K562 (cell line): Measurements from ENCODE around the gene SSU72. TPM values are rescaled to one million over a fixed set of nuclear protein-coding genes. Genes with fewer than 3 reads are reported as not detected.

Experiments
- CBX5 ChIP-seq: IDR thresholded peaks from 2 replicates; pipeline ENCODE4 v1.6.1; 2014; ENCODE audit warnings: low read depth, borderline replicate concordance
- DNMT1 ChIP-seq: fragments of 450-650 bp; IDR thresholded peaks from 2 replicates; pipeline ENCODE4 v1.6.1; 2016; ENCODE audit warnings: antibody characterized with exemption, mild to moderate bottlenecking
- DPF2 ChIP-seq: fragments of 450-650 bp; IDR thresholded peaks from 2 replicates; pipeline ENCODE4 v1.6.1; 2016
- ELF4 ChIP-seq: fragments of 450-650 bp; formaldehyde crosslinking; IDR thresholded peaks from 2 replicates; pipeline ENCODE4 v1.4.0; 2022; ENCODE audit warnings: missing genetic modification characterization
- GTF2A2 ChIP-seq: IDR thresholded peaks from 2 replicates; pipeline ENCODE4 v1.6.1; 2016; ENCODE audit warnings: mild to moderate bottlenecking, missing genetic modification characterization, missing compliant biosample characterization
- MBD1 ChIP-seq: fragments of 250-450 bp; sonication (Bioruptor Pico); IDR thresholded peaks from 2 replicates; pipeline ENCODE4 v1.8.0; 2022; ENCODE audit warnings: inconsistent platforms
- ZNF707 ChIP-seq: fragments of 250-450 bp; sonication (Bioruptor Pico); conservative IDR thresholded peaks from 2 replicates; pipeline ENCODE4 v1.8.0; 2022; ENCODE audit warnings: inconsistent platforms, mild to moderate bottlenecking, moderate library complexity
- ZNF77 ChIP-seq: fragments of 250-450 bp; sonication (Bioruptor Pico); IDR thresholded peaks from 2 replicates; pipeline ENCODE4 v1.5.0; 2020
- polyA plus RNA-seq, 8 experiments: library from polyadenylated mRNA; depleted of rRNA in 4 of 8; stranded (reverse) in 5 of 8; unstranded in 3 of 8; fragments of >200 nt; fragmentation: Nextera tagmentation in 2 of 8; fragmentation: Illumina TruSeq in 1 of 8; extraction: Ambion mirVana in 2 of 8; extraction: Trizol in 1 of 8; gene quantifications; 2 replicates each; pipeline versions ENCODE4 v1.2.1 to v1.2.3, GENCODE V29; 2011 to 2014; ENCODE audit warnings: inconsistent platforms in 1 of 8, missing spikeins in 1 of 8
- total RNA-seq, 7 experiments: library from RNA; depleted of rRNA in 6 of 7; stranded (reverse); fragments of >200 nt in 6 of 7; fragmentation: Illumina TruSeq in 2 of 7; extraction: Trizol in 2 of 7; gene quantifications; 2 replicates each; pipeline versions ENCODE4 v1.2.1 to v1.2.3, GENCODE V29; 2011 to 2021; ENCODE audit warnings: low replicate concordance in 1 of 7
- TF ChIP-seq, protein P1 (sequence below): sonication (generic); formaldehyde crosslinking; IDR thresholded peaks from 2 replicates; pipeline ENCODE4 v1.8.0; 2023; ENCODE audit warnings: mild to moderate bottlenecking, missing genetic modification reagents
- TF ChIP-seq, protein P2 (sequence below): sonication (generic); formaldehyde crosslinking; IDR thresholded peaks from 2 replicates; pipeline ENCODE4 v1.8.1; 2022; ENCODE audit warnings: missing genetic modification reagents
- TF ChIP-seq, protein P3 (sequence below): sonication (generic); formaldehyde crosslinking; IDR thresholded peaks from 2 replicates; pipeline ENCODE4 v1.8.0; 2022; ENCODE audit warnings: mild to moderate bottlenecking, missing genetic modification reagents
- TF ChIP-seq, protein P4 (sequence below): fragments of 450-650 bp; IDR thresholded peaks from 2 replicates; pipeline ENCODE4 v1.7.1; 2018; ENCODE audit warnings: mild to moderate bottlenecking, low read depth; ENCODE audit not compliant: partially characterized antibody
- TF ChIP-seq, protein P5 (sequence below): fragments of 450-650 bp; formaldehyde crosslinking; IDR thresholded peaks from 2 replicates; pipeline ENCODE4 v1.4.0; 2020; ENCODE audit warnings: mild to moderate bottlenecking

The SSU72 gene
- total and polyA plus RNA-seq, 9 of the 15 experiments (the other 6 are each of a cell fraction or from before 2014, with no cell fraction given): 70.8 to 201 (median 94.6) TPM

DNA sequence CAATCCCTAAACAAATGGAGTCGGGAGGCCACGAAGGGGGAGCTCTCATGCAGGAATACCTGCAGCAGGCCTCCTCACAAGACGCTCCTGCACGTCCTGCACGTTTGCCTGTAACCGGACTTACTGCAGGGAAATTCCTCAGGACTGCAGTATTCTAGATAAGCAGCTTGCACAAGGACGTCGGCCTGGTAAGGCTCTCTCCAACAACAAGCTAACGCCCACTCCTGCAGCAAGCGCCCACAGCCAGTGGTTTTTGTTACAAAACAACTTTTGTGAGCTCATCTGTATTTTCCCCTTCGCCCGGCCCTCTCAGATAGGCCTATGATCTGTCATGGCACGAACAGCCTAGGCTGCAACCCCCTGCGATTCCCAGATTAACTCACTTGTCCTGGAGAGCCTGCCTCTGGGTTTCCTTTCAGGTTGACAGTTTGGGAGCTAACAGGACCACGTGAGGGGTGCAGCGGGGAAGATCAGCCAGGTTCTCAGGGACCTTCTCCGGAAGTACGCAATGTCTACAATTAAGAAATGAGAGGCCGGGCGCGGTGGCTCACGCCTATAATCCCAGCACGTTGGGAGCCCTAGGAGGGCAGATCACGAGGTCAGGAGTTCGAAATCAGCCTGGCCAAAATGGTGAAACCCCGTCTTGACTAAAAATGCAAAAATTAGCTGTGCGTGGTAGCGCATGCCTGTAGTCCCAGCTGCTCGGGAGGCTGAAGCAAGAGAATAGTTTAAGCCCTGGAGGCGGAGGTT is 39.7 kb upstream of the SSU72 start (continued):
- TF ChIP-seq, protein P1, sequence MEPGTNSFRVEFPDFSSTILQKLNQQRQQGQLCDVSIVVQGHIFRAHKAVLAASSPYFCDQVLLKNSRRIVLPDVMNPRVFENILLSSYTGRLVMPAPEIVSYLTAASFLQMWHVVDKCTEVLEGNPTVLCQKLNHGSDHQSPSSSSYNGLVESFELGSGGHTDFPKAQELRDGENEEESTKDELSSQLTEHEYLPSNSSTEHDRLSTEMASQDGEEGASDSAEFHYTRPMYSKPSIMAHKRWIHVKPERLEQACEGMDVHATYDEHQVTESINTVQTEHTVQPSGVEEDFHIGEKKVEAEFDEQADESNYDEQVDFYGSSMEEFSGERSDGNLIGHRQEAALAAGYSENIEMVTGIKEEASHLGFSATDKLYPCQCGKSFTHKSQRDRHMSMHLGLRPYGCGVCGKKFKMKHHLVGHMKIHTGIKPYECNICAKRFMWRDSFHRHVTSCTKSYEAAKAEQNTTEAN (CRISPR knock-in tag): no peak
- TF ChIP-seq, protein P2, sequence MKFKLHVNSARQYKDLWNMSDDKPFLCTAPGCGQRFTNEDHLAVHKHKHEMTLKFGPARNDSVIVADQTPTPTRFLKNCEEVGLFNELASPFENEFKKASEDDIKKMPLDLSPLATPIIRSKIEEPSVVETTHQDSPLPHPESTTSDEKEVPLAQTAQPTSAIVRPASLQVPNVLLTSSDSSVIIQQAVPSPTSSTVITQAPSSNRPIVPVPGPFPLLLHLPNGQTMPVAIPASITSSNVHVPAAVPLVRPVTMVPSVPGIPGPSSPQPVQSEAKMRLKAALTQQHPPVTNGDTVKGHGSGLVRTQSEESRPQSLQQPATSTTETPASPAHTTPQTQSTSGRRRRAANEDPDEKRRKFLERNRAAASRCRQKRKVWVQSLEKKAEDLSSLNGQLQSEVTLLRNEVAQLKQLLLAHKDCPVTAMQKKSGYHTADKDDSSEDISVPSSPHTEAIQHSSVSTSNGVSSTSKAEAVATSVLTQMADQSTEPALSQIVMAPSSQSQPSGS (CRISPR knock-in tag): no peak
- TF ChIP-seq, protein P3, sequence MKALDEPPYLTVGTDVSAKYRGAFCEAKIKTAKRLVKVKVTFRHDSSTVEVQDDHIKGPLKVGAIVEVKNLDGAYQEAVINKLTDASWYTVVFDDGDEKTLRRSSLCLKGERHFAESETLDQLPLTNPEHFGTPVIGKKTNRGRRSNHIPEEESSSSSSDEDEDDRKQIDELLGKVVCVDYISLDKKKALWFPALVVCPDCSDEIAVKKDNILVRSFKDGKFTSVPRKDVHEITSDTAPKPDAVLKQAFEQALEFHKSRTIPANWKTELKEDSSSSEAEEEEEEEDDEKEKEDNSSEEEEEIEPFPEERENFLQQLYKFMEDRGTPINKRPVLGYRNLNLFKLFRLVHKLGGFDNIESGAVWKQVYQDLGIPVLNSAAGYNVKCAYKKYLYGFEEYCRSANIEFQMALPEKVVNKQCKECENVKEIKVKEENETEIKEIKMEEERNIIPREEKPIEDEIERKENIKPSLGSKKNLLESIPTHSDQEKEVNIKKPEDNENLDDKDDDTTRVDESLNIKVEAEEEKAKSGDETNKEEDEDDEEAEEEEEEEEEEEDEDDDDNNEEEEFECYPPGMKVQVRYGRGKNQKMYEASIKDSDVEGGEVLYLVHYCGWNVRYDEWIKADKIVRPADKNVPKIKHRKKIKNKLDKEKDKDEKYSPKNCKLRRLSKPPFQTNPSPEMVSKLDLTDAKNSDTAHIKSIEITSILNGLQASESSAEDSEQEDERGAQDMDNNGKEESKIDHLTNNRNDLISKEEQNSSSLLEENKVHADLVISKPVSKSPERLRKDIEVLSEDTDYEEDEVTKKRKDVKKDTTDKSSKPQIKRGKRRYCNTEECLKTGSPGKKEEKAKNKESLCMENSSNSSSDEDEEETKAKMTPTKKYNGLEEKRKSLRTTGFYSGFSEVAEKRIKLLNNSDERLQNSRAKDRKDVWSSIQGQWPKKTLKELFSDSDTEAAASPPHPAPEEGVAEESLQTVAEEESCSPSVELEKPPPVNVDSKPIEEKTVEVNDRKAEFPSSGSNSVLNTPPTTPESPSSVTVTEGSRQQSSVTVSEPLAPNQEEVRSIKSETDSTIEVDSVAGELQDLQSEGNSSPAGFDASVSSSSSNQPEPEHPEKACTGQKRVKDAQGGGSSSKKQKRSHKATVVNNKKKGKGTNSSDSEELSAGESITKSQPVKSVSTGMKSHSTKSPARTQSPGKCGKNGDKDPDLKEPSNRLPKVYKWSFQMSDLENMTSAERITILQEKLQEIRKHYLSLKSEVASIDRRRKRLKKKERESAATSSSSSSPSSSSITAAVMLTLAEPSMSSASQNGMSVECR (CRISPR knock-in tag): no peak; the same call in 1 of the 2 replicates
- TF ChIP-seq, protein P4, sequence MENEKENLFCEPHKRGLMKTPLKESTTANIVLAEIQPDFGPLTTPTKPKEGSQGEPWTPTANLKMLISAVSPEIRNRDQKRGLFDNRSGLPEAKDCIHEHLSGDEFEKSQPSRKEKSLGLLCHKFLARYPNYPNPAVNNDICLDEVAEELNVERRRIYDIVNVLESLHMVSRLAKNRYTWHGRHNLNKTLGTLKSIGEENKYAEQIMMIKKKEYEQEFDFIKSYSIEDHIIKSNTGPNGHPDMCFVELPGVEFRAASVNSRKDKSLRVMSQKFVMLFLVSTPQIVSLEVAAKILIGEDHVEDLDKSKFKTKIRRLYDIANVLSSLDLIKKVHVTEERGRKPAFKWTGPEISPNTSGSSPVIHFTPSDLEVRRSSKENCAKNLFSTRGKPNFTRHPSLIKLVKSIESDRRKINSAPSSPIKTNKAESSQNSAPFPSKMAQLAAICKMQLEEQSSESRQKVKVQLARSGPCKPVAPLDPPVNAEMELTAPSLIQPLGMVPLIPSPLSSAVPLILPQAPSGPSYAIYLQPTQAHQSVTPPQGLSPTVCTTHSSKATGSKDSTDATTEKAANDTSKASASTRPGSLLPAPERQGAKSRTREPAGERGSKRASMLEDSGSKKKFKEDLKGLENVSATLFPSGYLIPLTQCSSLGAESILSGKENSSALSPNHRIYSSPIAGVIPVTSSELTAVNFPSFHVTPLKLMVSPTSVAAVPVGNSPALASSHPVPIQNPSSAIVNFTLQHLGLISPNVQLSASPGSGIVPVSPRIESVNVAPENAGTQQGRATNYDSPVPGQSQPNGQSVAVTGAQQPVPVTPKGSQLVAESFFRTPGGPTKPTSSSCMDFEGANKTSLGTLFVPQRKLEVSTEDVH: no peak
- peak; percentile 13; the same call in 1 of the 2 replicates for TF ChIP-seq DPF2
- TF ChIP-seq GTF2A2 (tag): no peak
- no peak for TF ChIP-seq ZNF707 (CRISPR knock-in tag)
- no peak for TF ChIP-seq ELF4 (CRISPR knock-in tag)
- TF ChIP-seq, protein P5, sequence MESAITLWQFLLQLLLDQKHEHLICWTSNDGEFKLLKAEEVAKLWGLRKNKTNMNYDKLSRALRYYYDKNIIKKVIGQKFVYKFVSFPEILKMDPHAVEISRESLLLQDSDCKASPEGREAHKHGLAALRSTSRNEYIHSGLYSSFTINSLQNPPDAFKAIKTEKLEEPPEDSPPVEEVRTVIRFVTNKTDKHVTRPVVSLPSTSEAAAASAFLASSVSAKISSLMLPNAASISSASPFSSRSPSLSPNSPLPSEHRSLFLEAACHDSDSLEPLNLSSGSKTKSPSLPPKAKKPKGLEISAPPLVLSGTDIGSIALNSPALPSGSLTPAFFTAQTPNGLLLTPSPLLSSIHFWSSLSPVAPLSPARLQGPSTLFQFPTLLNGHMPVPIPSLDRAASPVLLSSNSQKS: no peak
- TF ChIP-seq MBD1 (CRISPR knock-in tag): no peak
- TF ChIP-seq ZNF77: no peak
- no peak for TF ChIP-seq DNMT1
- no peak for TF ChIP-seq CBX5
